Epithelial cell of esophagus (primary cell): ENCODE measurements around the gene POLR2F.

Experiments
- DNase-seq: peaks from one replicate; pipeline ENCODE4 v3.0.0; 2010; ENCODE audit warnings: low read depth
- H3K4me3 ChIP-seq: 2 replicates; pipeline ENCODE4 v1.5.1; 2011; ENCODE audit warnings: mild to moderate bottlenecking, low read length, control low read depth
- TF ChIP-seq, protein P1 (sequence below): IDR thresholded peaks from 2 replicates; pipeline ENCODE4 v1.5.1; 2011; ENCODE audit warnings: low read depth, mild to moderate bottlenecking, low read length, control low read depth, inconsistent platforms; ENCODE audit not compliant: insufficient read depth; ENCODE audit errors: missing control alignments

The POLR2F gene

DNA sequence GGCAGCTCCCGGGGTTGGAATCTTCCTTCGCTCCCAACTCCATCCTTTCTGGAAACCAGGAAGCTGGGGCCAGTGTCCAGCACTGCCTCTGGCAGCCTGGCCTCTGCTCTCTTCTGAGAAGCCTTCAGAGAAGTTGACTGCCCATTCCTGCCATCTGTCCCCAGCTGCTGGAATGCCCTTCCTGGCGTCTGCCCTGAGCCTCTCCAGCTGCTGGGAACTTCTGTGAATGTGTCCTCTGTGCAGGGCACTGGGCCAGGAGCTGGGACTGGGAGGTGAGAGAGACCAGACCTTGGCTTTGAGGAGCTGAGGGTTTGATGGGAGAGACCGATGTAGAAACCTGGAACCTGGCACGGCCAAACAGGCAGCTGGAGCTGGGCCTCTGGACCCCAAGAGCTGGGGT is 36.8 kb downstream of the POLR2F start:
- no peak overlapping the region for H3K4me3 ChIP-seq
- TF ChIP-seq, protein P1, sequence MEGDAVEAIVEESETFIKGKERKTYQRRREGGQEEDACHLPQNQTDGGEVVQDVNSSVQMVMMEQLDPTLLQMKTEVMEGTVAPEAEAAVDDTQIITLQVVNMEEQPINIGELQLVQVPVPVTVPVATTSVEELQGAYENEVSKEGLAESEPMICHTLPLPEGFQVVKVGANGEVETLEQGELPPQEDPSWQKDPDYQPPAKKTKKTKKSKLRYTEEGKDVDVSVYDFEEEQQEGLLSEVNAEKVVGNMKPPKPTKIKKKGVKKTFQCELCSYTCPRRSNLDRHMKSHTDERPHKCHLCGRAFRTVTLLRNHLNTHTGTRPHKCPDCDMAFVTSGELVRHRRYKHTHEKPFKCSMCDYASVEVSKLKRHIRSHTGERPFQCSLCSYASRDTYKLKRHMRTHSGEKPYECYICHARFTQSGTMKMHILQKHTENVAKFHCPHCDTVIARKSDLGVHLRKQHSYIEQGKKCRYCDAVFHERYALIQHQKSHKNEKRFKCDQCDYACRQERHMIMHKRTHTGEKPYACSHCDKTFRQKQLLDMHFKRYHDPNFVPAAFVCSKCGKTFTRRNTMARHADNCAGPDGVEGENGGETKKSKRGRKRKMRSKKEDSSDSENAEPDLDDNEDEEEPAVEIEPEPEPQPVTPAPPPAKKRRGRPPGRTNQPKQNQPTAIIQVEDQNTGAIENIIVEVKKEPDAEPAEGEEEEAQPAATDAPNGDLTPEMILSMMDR = no peak
- no peak for DNase-seq

DNA sequence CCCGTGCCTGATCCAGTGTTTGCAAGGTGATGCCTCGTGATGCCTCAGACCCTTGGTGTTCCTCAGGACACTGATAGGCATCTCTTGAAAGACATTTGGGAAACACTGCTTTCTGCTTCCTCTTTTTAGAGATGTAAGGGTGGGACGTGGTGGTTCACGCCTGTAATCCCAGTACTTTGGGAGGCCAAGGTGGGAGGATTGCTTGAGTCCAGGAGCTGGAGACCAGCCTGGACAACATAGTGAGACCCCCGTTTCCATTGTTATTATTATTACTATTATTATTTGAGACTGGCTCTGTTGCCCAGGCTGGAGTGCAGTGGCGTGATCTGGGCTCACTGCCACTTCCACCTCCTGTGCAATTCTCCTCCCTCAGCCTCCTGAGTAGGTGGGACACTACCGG is 37.4 kb downstream of the POLR2F start:
- TF ChIP-seq, protein P1 = no peak
- no peak overlapping the region for H3K4me3 ChIP-seq
- no peak for DNase-seq

DNA sequence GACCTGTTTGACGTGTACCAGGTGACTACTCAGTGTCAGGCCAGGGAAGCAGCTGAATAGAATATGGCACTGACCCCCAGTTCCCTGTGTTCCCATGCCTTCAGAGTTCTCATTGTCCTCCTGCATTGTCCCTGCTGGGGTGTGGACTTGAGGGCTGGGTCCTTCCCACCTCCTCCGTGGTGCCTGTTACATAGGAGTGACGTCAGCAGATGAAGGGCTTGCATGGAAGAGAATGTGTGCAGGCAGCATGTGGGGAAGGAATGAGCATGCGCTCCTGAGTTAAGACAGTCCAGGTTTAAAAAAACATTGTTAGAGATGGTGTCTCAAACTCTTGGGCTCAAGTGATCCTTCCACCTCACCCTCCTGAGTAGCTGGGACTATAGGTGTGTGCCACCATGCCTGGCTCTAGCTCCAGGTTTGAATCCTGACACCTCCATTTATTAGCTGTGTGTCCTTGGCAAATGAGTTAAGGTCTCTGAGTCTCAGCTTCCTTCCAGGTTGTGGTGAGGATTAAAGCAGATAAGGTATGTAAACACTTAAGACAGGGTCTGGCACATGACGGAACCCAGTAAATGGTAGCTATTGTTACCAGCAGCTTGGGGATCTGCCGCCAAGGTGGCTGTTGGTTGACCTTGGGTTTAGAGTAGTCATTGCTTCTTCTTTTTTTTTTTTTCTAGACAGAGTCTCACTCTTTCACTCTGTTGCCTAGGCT is 38.4 kb downstream of the POLR2F start:
- TF ChIP-seq, protein P1 = no peak
- DNase-seq = no peak
- no peak overlapping the region for H3K4me3 ChIP-seq

DNA sequence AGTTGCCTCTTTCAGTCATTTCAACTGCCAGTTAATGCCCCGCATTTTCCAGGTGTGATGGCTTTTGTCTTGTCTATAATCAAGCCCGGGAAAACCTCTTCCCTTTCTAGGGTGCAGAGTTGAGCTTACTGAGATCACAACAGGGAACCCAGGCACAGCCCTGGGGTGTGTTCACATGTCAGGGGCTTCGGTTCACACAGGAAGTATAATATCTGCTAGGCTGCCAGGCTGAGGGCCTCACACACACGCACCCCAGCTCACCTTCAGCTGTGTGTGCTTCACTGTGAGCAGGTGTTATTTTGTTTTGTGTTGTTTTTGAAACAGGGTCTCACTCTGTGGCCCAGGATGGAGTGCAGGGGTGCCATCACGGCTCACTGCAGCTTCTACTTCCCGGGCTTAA is 40.5 kb downstream of the POLR2F start:
- H3K4me3 ChIP-seq = no peak overlapping the region
- TF ChIP-seq, protein P1 = no peak
- no peak for DNase-seq

DNA sequence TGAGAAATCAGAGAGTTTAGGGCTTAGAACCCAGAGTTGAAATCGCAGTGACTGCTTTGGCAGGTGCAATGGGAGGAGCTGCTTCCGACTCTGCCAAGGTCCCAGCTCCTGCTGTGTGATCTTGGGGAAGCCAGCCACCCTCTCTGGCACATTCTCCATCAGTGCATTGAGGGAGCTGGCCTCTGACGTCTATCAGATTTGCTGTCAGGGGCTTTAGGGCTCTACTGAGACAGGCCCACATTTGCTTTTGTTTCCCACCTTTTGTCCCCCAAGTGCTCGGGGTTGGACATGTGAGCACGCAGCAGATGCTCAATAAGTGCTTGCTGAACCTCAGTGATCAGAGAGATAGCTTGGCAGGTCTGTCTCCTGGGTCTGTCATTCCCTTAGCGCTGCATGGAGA is 41.5 kb downstream of the POLR2F start:
- no peak for DNase-seq
- H3K4me3 ChIP-seq = no peak overlapping the region
- TF ChIP-seq, protein P1 = no peak

DNA sequence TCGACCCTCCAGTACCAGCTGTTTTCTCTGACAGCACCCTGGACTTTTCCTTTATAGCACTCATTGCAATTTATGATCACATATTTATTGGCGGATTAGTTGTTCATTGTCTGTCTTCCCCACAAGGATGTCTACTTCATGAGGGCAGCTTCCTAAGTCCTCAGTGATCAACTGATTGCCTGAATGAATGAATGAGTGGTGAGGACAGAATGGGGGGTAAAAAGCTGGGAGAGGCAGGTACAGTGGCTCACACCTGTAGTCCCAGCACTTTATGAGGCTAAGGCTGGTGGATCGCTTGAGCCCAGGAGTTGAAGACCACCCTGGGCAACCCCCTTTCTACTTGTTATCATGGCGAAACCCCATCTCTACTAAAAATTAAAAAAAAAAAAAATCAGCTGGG is 42.0 kb downstream of the POLR2F start:
- no peak overlapping the region for H3K4me3 ChIP-seq
- DNase-seq = no peak
- TF ChIP-seq, protein P1 = no peak

DNA sequence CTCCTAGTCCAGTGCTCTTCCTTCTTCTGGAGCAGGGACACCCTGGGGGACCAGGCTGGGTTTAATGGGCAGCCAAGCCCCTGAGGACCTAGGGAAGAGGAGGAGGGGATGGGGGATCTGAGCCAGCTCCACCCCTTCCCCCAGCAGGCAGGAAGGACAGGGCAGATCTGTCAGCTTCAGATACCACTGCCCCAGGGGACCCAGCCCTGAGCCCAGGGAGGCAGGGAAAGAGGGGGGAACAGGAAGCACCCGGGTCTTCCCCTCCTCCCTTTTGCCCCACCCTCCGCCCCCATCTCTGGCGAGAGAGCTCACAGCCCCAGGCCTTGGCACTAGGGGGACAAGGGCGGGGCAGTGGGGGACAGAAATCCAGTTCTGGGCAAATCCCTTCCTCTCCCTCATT is 42.6 kb downstream of the POLR2F start:
- TF ChIP-seq, protein P1 = no peak
- DNase-seq = no peak
- H3K4me3 ChIP-seq = no peak overlapping the region
